ENCODE results near the gene SRF.

DNA sequence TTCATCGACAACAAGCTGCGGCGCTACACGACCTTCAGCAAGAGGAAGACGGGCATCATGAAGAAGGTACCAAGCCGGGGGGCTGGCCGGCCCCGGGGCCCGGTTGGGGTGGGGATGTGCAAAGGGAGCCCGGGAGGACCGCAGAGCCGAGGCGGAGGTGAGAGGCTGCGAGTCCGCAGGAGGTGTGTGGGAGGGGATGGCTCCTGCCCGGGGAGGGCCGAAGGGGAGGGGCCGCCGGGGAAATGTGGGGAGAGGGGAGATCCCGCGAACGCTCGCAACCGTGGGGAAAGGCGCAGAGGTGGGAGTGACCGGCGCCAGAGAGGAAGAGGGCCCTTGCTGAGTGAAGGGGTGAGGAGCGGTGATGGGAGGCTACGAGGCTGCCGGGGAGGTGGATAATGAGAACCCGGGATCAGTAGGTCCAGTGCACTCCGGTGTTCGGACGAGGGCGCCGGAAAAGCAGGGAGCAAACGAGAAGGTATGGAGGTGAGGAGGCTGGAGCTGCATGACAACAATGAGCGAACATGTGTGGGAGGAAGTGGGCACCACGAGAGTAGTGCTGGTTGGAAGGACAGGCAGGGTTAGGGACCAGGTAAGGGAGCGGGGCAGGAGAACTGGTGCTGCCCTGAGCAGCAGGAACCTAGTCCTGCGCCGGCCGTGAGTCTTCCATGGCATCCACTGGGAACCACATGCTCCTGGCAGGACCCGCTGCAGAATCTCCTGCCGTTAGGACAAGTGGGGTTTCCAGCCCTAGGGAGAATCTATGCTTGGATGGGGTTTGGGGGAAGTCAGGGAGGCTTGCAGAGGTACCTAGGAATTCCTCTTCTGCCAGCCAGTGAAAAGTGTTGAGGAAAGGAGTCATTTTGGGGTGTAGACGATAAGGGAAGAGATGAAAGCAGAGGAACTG is 1.3 kb downstream of the SRF start:
- TF ChIP-seq, protein P1, sequence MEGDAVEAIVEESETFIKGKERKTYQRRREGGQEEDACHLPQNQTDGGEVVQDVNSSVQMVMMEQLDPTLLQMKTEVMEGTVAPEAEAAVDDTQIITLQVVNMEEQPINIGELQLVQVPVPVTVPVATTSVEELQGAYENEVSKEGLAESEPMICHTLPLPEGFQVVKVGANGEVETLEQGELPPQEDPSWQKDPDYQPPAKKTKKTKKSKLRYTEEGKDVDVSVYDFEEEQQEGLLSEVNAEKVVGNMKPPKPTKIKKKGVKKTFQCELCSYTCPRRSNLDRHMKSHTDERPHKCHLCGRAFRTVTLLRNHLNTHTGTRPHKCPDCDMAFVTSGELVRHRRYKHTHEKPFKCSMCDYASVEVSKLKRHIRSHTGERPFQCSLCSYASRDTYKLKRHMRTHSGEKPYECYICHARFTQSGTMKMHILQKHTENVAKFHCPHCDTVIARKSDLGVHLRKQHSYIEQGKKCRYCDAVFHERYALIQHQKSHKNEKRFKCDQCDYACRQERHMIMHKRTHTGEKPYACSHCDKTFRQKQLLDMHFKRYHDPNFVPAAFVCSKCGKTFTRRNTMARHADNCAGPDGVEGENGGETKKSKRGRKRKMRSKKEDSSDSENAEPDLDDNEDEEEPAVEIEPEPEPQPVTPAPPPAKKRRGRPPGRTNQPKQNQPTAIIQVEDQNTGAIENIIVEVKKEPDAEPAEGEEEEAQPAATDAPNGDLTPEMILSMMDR (IDR thresholded peaks at IDR 0.05) = no peak
- TF ChIP-seq POLR2A (IDR thresholded peaks at IDR 0.05) (peak; percentile 38), POLR2AphosphoS5 (IDR thresholded peaks at IDR 0.05) (peak; percentile 8)

Measured in prostate gland (tissue), 2 donors.